HCT116 (cell line): ENCODE measurements around the gene BTBD16. TPM values are rescaled to one million over a fixed set of nuclear protein-coding genes. Genes with fewer than 3 reads are reported as not detected.

Source experiments
- ATAC-seq: fragments of 200-7000 bp; cut with Tn5 transposase; 2 replicates; pipeline ENCODE4 v1.9.1; 2020; ENCODE audit warnings: mild to moderate bottlenecking, moderate library complexity
- BruUV-seq: library from RNA; stranded (reverse); fragments of 400-500 nt; replicated peaks from 2 replicates; lab custom pipeline; 2021; lab: Mats Ljungman, UMichigan
- CTCF ChIA-PET: fragments of 300-600 bp; sonication (Branson Sonifier 250); formaldehyde crosslinking; loops from one replicate; lab custom pipeline; 2021; ENCODE audit warnings: antibody characterized with exemption; lab: Charles Lee
- POLR2A ChIA-PET: fragments of 300-600, 350-600 bp; sonication (Branson Sonifier 250); formaldehyde crosslinking; loops from one replicate; lab custom pipeline; 2021; ENCODE audit warnings: antibody characterized with exemption; lab: Charles Lee
- RAD21 ChIA-PET, 2 experiments: fragments of 300-600 bp; sonication (Branson Sonifier 250); formaldehyde crosslinking; loops; one replicate each; lab custom pipeline; 2023; ENCODE audit warnings: low total read pairs in 2 of 2; ENCODE audit not compliant: uncharacterized antibody in 2 of 2, unreplicated experiment in 2 of 2, low non-redundant PET in 1 of 2; lab: Charles Lee
- DNase-seq: peaks from one replicate; pipeline ENCODE4 v3.0.0-alpha.2; 2010; ENCODE audit warnings: low read depth, low spot score
- H2AFZ ChIP-seq: fragments of 200-600 bp; shearing (Covaris generic), sonication (generic); 2 replicates; pipeline ENCODE4 v1.6.1; 2017; ENCODE audit warnings: low read depth, mixed run types, mixed read lengths, antibody characterized with exemption, low read length; ENCODE audit not compliant: poor library complexity, severe bottlenecking
- H3K27ac ChIP-seq: 2 replicates; pipeline ENCODE4 v1.5.1; 2012; ENCODE audit warnings: low read depth, low read length
- H3K27me3 ChIP-seq: fragments of 200-600 bp; sonication (generic); 2 replicates; pipeline ENCODE4 v1.6.1; 2016; ENCODE audit warnings: mixed run types, low read length, mixed read lengths; ENCODE audit not compliant: insufficient read depth
- H3K36me3 ChIP-seq, 2 experiments: fragments of 200-500 bp in 1 of 2; fragments of 200-600 bp in 1 of 2; sonication (Bioruptor generic) in 1 of 2; sonication (generic) in 1 of 2; 2 replicates each; pipeline versions ENCODE4 v1.5.1 to v1.6.1; 2014 to 2016; ENCODE audit warnings: low read length in 2 of 2, inconsistent platforms in 1 of 2, mixed read lengths in 1 of 2, mixed run types in 1 of 2; ENCODE audit not compliant: insufficient read depth in 2 of 2, control insufficient read depth in 1 of 2
- H3K4me1 ChIP-seq, 2 experiments: fragments of 200-600 bp in 1 of 2; sonication (generic) in 1 of 2; 2 replicates each; pipeline versions ENCODE4 v1.5.1 to v1.6.1; 2012 to 2017; ENCODE audit warnings: low read length in 2 of 2, inconsistent platforms in 1 of 2, mild to moderate bottlenecking in 1 of 2, mixed read lengths in 1 of 2, mixed run types in 1 of 2, moderate library complexity in 1 of 2; ENCODE audit not compliant: insufficient read depth in 2 of 2, control insufficient read depth in 1 of 2
- H3K4me2 ChIP-seq: fragments of 200-600 bp; sonication (generic); 2 replicates; pipeline ENCODE4 v1.6.1; 2017; ENCODE audit warnings: mixed run types, low read length, mixed read lengths
- H3K4me3 ChIP-seq, 2 experiments: fragments of 200-600 bp in 1 of 2; sonication (generic) in 1 of 2; replicated peaks in 1 of 2; 2 replicates each; pipeline ENCODE4 v1.5.1; 2011 to 2016; ENCODE audit warnings: low read length in 2 of 2, control low read depth in 1 of 2, low read depth in 1 of 2, mild to moderate bottlenecking in 1 of 2, mixed read lengths in 1 of 2, mixed run types in 1 of 2
- H3K79me2 ChIP-seq: fragments of 200-600 bp; sonication (generic); 2 replicates; pipeline ENCODE4 v1.6.1; 2017; ENCODE audit warnings: mild to moderate bottlenecking, mixed run types, low read length, moderate library complexity, mixed read lengths; ENCODE audit not compliant: insufficient read depth
- H3K9ac ChIP-seq: fragments of 200-600 bp; sonication (generic); 2 replicates; pipeline ENCODE4 v1.6.1; 2016; ENCODE audit warnings: low read length, mixed read lengths
- H3K9me2 ChIP-seq: fragments of 200-600 bp; sonication (generic), shearing (Covaris generic); 2 replicates; pipeline ENCODE4 v1.6.1; 2017; ENCODE audit warnings: mixed run types, mild to moderate bottlenecking, moderate library complexity; ENCODE audit not compliant: insufficient read depth
- H3K9me3 ChIP-seq, 2 experiments: fragments of 200-500 bp in 1 of 2; fragments of 200-600 bp in 1 of 2; sonication (Bioruptor generic) in 1 of 2; sonication (generic) in 1 of 2; 2 replicates each; pipeline ENCODE4 v1.6.1; 2014 to 2017; ENCODE audit warnings: low read length in 2 of 2, mixed read lengths in 2 of 2, inconsistent platforms in 1 of 2, low read depth in 1 of 2, mild to moderate bottlenecking in 1 of 2, mixed run types in 1 of 2, moderate library complexity in 1 of 2; ENCODE audit not compliant: control insufficient read depth in 1 of 2, insufficient read depth in 1 of 2
- H4K20me1 ChIP-seq: fragments of 200-600 bp; sonication (generic), shearing (Covaris generic); 2 replicates; pipeline ENCODE4 v1.6.1; 2017; ENCODE audit warnings: mixed run types, mild to moderate bottlenecking, moderate library complexity; ENCODE audit not compliant: insufficient read depth
- ATF3 ChIP-seq: IDR thresholded peaks from 2 replicates; pipeline ENCODE4 v1.6.1; 2012
- CEBPB ChIP-seq: IDR thresholded peaks from 2 replicates; pipeline ENCODE4 v1.6.1; 2012; ENCODE audit warnings: low read depth
- EGR1 ChIP-seq: IDR thresholded peaks from 2 replicates; pipeline ENCODE4 v1.6.1; 2012; ENCODE audit warnings: low read depth
- ELF1 ChIP-seq: IDR thresholded peaks from 2 replicates; pipeline ENCODE4 v1.6.1; 2012; ENCODE audit warnings: low read depth, borderline replicate concordance
- JUND ChIP-seq: IDR thresholded peaks from 2 replicates; pipeline ENCODE4 v1.6.1; 2012
- POLR2A ChIP-seq: IDR thresholded peaks from 2 replicates; pipeline ENCODE4 v1.7.0; 2011; ENCODE audit warnings: borderline replicate concordance; ENCODE audit not compliant: insufficient read depth, insufficient read length; ENCODE audit errors: extremely low read depth
- POLR2AphosphoS5 ChIP-seq: IDR thresholded peaks from 2 replicates; pipeline ENCODE4 v1.6.1; 2011; ENCODE audit warnings: mild to moderate bottlenecking, low read depth, low read length, moderate library complexity
- SP1 ChIP-seq: IDR thresholded peaks from 2 replicates; pipeline ENCODE4 v1.6.1; 2012; ENCODE audit warnings: low read depth
- SRF ChIP-seq: IDR thresholded peaks from 2 replicates; pipeline ENCODE4 v1.6.1; 2012; ENCODE audit warnings: low read depth
- TCF7L2 ChIP-seq: IDR thresholded peaks from 2 replicates; pipeline ENCODE4 v1.7.0; 2011; ENCODE audit warnings: borderline replicate concordance, inconsistent platforms; ENCODE audit not compliant: insufficient read depth, insufficient read length; ENCODE audit errors: extremely low read depth
- YY1 ChIP-seq: IDR thresholded peaks from 2 replicates; pipeline ENCODE4 v1.6.1; 2011; ENCODE audit warnings: low read length, low read depth, moderate library complexity, mild to moderate bottlenecking; ENCODE audit not compliant: insufficient replicate concordance; ENCODE audit errors: extremely low read depth
- ZFX ChIP-seq: fragments of 450-650 bp; IDR thresholded peaks from 2 replicates; pipeline ENCODE4 v1.6.1; 2017
- ZNF274 ChIP-seq: fragments of 200-500 bp; sonication (Bioruptor generic); IDR thresholded peaks from 2 replicates; pipeline ENCODE4 v1.6.1; 2014; ENCODE audit warnings: mild to moderate bottlenecking, low read depth, low read length, inconsistent platforms
- intact Hi-C: fragments of 100-400 bp; cut with micrococcal nuclease; formaldehyde crosslinking; loops from 2 replicates; pipeline ENCODE4 v1.10.0; 2022
- total RNA-seq: library from RNA; stranded (reverse); gene quantifications from one replicate; pipeline ENCODE4 v1.2.1, GENCODE V29; 2021; ENCODE audit not compliant: unreplicated experiment
- TF ChIP-seq, protein P1 (sequence below), 3 experiments: fragments of 200-600 bp in 1 of 3; sonication (generic) in 1 of 3; IDR thresholded peaks in 2 of 3; conservative IDR thresholded peaks in 1 of 3; 2 replicates each; pipeline ENCODE4 v1.5.1; 2012 to 2017; ENCODE audit warnings: low read depth in 2 of 3, low read length in 2 of 3, antibody characterized with exemption in 1 of 3, borderline replicate concordance in 1 of 3, control low read depth in 1 of 3, mild to moderate bottlenecking in 1 of 3, mixed read lengths in 1 of 3, mixed run types in 1 of 3, moderate library complexity in 1 of 3; ENCODE audit not compliant: insufficient read depth in 1 of 3
- TF ChIP-seq, protein P2 (sequence below): IDR thresholded peaks from 2 replicates; pipeline ENCODE4 v1.6.1; 2012; ENCODE audit warnings: low read depth

The BTBD16 gene
- total RNA-seq, 1 experiment from 2014 or later = 0.27 TPM

DNA sequence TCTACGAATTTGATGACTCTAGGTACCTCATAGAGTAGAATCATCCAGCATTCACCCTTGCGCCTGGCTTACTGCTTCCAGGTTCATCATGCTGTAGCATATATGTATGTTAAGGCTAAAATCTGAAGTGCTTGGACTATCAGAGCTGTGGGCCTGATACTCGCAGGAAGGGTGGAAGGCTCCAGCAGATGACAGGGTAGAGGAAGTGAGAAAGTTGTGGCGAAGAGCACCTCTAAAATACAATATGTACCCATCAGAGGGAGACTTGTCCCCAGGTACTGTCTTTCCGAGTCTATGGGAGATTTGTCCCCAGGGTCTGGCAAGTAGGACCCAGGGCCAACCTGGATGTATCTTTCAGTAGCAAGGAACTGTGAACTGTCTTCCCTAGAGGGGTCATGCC lies 55.3 kb downstream of the BTBD16 start (continued):
- no peak for TF ChIP-seq ZNF274
- no peak for TF ChIP-seq ATF3
- TF ChIP-seq JUND = no peak
- TF ChIP-seq, protein P1, sequence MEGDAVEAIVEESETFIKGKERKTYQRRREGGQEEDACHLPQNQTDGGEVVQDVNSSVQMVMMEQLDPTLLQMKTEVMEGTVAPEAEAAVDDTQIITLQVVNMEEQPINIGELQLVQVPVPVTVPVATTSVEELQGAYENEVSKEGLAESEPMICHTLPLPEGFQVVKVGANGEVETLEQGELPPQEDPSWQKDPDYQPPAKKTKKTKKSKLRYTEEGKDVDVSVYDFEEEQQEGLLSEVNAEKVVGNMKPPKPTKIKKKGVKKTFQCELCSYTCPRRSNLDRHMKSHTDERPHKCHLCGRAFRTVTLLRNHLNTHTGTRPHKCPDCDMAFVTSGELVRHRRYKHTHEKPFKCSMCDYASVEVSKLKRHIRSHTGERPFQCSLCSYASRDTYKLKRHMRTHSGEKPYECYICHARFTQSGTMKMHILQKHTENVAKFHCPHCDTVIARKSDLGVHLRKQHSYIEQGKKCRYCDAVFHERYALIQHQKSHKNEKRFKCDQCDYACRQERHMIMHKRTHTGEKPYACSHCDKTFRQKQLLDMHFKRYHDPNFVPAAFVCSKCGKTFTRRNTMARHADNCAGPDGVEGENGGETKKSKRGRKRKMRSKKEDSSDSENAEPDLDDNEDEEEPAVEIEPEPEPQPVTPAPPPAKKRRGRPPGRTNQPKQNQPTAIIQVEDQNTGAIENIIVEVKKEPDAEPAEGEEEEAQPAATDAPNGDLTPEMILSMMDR (IDR thresholded peaks at IDR 0.05 in 2 of 3, conservative IDR thresholded peaks at IDR 0.05 in 1 of 3; ENCODE audit: borderline replicate concordance in 1 of 3, insufficient read depth in 1 of 3, low read depth in 2 of 3, low read length in 2 of 3) = no peak
- TF ChIP-seq, all 23 proteins: peak for 0

GRCh38 chr10:122326806-122327205 lies 55.7 kb downstream of the BTBD16 start:
- Histone ChIP-seq H3K4me2 (no peak overlapping the region), H4K20me1 (no peaks in the 10 kb centered on the region), H3K9ac (no peak overlapping the region), H3K27me3 (no peaks in the 10 kb centered on the region; the same call in 1 of the 2 replicates), H3K9me2 (no peaks in the 10 kb centered on the region), H3K4me3 (no peak overlapping the region), H3K27ac (no peak overlapping the region), H2AFZ (no peak overlapping the region), H3K4me1 (peaks cover 0 to 9% of the 10 kb centered on the region in 2 experiments; a peak in 2 of 4 replicates), H3K36me3 (no peaks in the 10 kb centered on the region), H3K9me3 (no peaks in the 10 kb centered on the region), H3K79me2 (no peaks in the 10 kb centered on the region)
- BruUV-seq = no TSS peak
- DNase-seq (no peak), ATAC-seq (no peak)
- ChIA-PET RAD21 (no interaction called here), CTCF (no interaction called here), POLR2A (no interaction called here)
- TF ChIP-seq ATF3 (no peak), JUND (no peak), EGR1 (no peak), SRF (no peak), ELF1 (no peak), POLR2AphosphoS5 (no peak), SP1 (no peak), CEBPB (no peak), ZFX (no peak), YY1 (no peak), POLR2A (no peak), TCF7L2 (no peak)
- TF ChIP-seq, protein P2, sequence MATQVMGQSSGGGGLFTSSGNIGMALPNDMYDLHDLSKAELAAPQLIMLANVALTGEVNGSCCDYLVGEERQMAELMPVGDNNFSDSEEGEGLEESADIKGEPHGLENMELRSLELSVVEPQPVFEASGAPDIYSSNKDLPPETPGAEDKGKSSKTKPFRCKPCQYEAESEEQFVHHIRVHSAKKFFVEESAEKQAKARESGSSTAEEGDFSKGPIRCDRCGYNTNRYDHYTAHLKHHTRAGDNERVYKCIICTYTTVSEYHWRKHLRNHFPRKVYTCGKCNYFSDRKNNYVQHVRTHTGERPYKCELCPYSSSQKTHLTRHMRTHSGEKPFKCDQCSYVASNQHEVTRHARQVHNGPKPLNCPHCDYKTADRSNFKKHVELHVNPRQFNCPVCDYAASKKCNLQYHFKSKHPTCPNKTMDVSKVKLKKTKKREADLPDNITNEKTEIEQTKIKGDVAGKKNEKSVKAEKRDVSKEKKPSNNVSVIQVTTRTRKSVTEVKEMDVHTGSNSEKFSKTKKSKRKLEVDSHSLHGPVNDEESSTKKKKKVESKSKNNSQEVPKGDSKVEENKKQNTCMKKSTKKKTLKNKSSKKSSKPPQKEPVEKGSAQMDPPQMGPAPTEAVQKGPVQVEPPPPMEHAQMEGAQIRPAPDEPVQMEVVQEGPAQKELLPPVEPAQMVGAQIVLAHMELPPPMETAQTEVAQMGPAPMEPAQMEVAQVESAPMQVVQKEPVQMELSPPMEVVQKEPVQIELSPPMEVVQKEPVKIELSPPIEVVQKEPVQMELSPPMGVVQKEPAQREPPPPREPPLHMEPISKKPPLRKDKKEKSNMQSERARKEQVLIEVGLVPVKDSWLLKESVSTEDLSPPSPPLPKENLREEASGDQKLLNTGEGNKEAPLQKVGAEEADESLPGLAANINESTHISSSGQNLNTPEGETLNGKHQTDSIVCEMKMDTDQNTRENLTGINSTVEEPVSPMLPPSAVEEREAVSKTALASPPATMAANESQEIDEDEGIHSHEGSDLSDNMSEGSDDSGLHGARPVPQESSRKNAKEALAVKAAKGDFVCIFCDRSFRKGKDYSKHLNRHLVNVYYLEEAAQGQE = no peak
- TF ChIP-seq, protein P1 (IDR thresholded peaks at IDR 0.05 in 2 of 3, conservative IDR thresholded peaks at IDR 0.05 in 1 of 3; ENCODE audit: borderline replicate concordance in 1 of 3, insufficient read depth in 1 of 3, low read depth in 2 of 3, low read length in 2 of 3) = no peak
- intact Hi-C loops = no loop called here
